22Rv1 (cell line): ENCODE results near the gene SPATA13.

Source experiments
- CTCF ChIP-seq: fragments of 450-650 bp; IDR thresholded peaks from 2 replicates; pipeline ENCODE4 v1.5.1; 2017; ENCODE audit warnings: mild to moderate bottlenecking
- ZFX ChIP-seq: fragments of 450-650 bp; IDR thresholded peaks from 2 replicates; pipeline ENCODE4 v1.6.1; 2017; ENCODE audit warnings: antibody characterized with exemption, borderline replicate concordance

- TF ChIP-seq CTCF (no peak), ZFX (no peak)
These were observed 86.5 kb downstream of the SPATA13 start for GRCh38 chr13:24247016-24247415.
